GM23248 (cell line): ENCODE measurements around the gene KANK4.

ENCODE experiments used
- EZH2 ChIP-seq: fragments of 200-600 bp; sonication (generic); IDR thresholded peaks from 2 replicates; pipeline ENCODE4 v1.6.1; 2018; ENCODE audit warnings: antibody characterized with exemption, mild to moderate bottlenecking; ENCODE audit not compliant: insufficient read depth, poor library complexity, severe bottlenecking
- EZH2phosphoT487 ChIP-seq: fragments of 200-600 bp; sonication (generic); IDR thresholded peaks from 2 replicates; pipeline ENCODE4 v1.6.1; 2018; ENCODE audit warnings: antibody characterized with exemption, moderate library complexity, mild to moderate bottlenecking, low read depth; ENCODE audit not compliant: insufficient read depth

GRCh38 chr1:62341615-62342014, 22.4 kb upstream of the KANK4 start:
- TF ChIP-seq EZH2 (no peak), EZH2phosphoT487 (no peak)
